Uterus (tissue), 2 donors: ENCODE results near the gene MINDY1.

Source experiments
- POLR2A ChIP-seq, 2 donors: fragments of 450-650 bp; IDR thresholded peaks; one replicate each; pipeline ENCODE4 v1.6.1; 2016; ENCODE audit warnings: antibody characterized with exemption in 2 of 2, mild to moderate bottlenecking in 1 of 2, moderate library complexity in 1 of 2
- TF ChIP-seq, protein P1 (sequence below), 4 experiments: fragments of 200-600 bp in 2 of 4; fragments of 450-650 bp in 2 of 4; sonication (generic) in 2 of 4; IDR thresholded peaks; one replicate each; pipeline ENCODE4 v1.5.1; 2016 to 2019; ENCODE audit warnings: antibody characterized with exemption in 4 of 4, mild to moderate bottlenecking in 2 of 4, moderate library complexity in 1 of 4

DNA sequence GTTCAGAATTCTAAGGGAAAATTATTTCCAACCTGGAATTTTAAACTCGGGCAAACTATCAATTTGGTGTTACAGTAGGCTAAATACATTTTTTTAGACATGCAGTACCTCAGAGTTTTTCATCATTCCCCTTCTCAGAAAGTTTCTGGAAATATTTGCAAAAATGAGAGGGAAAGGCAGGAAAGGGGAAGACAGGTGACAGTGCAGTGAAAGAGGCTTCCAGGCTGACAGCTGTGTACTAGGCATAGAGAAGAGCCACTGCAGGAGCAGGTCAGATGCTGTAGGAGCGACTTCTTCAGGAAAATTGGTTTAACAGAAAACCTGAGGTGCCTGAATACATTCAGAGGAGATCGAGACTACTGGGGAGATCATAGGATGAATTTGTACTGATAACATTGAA is 52.0 kb downstream of the MINDY1 start:
- TF ChIP-seq, protein P1, sequence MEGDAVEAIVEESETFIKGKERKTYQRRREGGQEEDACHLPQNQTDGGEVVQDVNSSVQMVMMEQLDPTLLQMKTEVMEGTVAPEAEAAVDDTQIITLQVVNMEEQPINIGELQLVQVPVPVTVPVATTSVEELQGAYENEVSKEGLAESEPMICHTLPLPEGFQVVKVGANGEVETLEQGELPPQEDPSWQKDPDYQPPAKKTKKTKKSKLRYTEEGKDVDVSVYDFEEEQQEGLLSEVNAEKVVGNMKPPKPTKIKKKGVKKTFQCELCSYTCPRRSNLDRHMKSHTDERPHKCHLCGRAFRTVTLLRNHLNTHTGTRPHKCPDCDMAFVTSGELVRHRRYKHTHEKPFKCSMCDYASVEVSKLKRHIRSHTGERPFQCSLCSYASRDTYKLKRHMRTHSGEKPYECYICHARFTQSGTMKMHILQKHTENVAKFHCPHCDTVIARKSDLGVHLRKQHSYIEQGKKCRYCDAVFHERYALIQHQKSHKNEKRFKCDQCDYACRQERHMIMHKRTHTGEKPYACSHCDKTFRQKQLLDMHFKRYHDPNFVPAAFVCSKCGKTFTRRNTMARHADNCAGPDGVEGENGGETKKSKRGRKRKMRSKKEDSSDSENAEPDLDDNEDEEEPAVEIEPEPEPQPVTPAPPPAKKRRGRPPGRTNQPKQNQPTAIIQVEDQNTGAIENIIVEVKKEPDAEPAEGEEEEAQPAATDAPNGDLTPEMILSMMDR (IDR thresholded peaks at IDR 0.05), result no peak
- TF ChIP-seq POLR2A (IDR thresholded peaks at IDR 0.05), result no peak
